HG02798 (cell line): ENCODE measurements around the gene OLR1.
"Not testable (repeated sequence)": the region's sequence is repeated elsewhere in the genome, so short reads cannot be mapped to it uniquely, and the experiment has no call there.

Experiments used
- ATAC-seq: cut with Tn5 transposase; IDR thresholded peaks from one replicate; pipeline ENCODE4 v1.9.1; 2021; ENCODE audit warnings: mild to moderate bottlenecking; ENCODE audit not compliant: unreplicated experiment, poor library complexity

OLR1 gene

DNA sequence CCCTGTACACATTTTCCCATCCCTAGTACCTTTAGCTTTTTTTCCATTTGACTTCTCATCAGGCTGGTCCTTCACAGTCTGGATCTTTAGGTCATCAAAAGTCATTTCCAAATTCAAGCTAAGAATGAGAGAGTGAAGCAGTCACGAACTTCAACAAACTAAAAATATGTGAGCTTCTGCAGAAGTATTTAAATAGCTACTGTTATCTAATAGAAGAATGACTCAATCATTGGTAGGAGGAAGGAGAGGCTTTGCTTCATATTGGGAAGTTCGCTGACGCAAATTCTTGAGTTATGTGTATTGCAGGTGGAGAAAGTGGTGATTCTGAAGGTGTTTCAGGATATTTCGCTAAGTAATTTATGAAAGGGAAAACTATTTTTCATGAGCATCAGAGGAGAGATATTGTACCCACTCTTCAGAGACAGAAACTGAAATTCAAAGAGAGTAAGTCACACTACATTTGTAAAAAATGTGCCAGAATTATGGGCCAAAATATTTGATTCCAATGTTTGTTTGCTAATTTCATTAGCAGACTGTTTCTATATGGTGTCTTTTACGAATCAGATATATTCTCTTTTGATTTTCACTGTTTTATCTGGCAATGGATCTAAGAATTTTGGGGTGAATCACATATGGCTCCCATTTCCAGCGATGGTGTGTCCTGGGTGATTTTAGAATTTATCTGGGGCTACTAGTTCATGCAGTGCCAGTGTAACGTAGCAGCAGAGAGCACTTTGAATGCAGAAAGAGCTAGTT is at the start of gene OLR1:
TSS of gene OLR1 (minus strand) at position 160 of the 756 bp plus-strand sequence. CDS start at position 105, 55 bp downstream.
- no peak for ATAC-seq

DNA sequence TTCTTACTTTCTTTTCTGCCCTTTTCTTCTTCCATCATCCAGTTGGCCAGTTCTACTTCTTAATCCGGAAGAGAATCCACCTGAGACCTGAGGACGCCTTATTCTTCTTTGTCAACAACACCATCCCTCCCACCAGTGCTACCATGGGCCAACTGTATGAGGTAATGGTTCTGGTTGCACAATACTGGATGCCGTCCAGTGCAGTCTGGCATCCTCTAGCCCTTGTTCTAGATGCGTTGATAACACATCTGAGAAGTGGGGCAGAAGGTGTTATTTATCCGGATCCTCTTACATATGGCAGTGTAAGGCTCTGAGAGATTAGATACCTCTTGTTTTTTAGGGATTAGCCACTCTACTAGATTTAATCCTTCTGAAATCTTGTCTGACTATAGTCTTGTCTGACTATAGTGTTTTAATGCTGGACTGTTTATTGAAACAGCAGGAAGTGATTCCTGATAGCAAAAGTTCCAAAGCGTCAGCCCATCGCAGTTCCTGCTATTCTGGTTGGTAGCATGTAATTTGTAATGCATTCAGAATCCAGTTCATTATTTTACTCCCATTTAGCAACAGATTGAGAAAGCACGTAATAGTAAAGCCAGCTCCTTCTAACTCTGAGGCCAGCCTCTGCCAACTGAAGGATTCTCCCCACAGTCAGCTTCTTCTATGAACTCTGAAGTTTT is 48.6 kb upstream of the OLR1 start:
- no peak for ATAC-seq

DNA sequence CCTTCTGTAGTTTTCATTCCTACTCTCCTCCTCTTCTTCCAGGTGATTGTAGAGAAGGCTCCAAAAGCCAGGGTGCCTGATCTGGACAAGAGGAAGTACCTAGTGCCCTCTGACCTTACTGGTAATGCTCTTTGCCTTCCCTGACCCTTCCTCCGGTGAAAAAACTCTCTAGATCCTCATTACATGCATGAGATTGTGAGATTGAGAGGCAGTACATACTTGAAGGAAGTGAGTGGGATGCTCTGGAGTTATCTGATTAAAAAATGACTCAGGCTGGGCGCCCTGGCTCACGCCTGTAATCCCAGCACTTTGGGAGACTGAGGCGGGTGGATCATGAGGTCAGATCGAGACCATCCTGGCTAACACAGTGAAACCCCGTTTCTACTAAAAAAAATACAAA is 46.1 kb upstream of the OLR1 start:
- ATAC-seq, result no peak

- not testable (repeated sequence) for ATAC-seq
These were observed 44.0 kb upstream of the OLR1 start for GRCh38 chr12:10215946-10216345.

DNA sequence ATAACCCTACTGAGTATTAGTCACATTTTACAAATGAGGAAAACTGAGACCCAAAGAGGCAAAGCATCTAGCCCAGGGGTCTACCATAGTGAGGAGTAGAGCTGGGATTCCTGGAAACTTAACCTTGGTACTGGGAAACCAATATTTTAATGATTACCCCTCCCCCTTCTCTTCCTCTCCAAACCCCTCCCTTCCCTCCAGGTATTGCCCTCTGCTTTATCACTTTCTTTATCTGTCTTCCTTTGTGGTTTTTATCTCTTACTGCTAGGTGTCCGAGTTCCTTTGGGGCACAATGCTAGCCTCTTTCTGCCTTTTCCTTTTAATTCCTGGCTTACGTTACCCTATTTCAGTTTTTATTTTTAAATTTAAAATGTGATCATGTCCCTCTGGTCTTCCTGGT is 43.5 kb upstream of the OLR1 start:
- no peak for ATAC-seq

- ATAC-seq, result no peak
These were observed 42.9 kb upstream of the OLR1 start for GRCh38 chr12:10214895-10215267.

DNA sequence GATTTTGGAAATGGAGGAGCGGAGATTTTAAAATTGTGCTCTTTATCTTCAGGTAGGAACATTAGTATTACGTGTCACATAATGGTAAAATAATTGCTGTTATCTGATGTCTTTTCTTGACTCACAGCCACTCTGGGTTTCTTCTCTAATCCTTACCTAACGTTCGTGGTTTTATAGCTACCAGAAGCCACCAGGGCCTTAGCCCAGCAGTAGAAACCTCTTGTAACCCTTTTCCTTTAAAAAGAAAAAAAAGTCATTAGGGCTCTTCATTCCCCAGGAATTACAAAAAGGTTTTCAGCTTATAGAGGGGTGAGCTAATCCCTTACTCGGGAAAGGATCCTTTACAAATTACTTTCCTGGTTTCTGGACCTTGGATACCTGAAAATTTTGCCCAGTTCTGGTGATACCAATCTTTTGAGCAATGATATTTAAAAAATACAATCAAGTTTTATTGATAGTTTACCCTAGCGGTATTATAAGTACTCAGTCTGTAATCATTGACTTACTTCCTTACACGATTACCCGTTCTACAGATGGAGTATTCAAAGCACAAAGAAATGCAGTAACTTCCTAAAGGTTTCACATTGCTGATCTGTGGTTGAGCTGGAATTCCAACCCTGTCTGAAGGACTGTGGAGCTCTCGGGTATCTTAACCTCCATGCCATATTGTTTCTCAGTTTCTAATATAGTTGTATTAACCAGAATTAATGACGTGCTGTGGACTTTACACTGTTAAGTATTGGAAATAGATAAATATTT is 42.4 kb upstream of the OLR1 start:
- ATAC-seq, result no peak

DNA sequence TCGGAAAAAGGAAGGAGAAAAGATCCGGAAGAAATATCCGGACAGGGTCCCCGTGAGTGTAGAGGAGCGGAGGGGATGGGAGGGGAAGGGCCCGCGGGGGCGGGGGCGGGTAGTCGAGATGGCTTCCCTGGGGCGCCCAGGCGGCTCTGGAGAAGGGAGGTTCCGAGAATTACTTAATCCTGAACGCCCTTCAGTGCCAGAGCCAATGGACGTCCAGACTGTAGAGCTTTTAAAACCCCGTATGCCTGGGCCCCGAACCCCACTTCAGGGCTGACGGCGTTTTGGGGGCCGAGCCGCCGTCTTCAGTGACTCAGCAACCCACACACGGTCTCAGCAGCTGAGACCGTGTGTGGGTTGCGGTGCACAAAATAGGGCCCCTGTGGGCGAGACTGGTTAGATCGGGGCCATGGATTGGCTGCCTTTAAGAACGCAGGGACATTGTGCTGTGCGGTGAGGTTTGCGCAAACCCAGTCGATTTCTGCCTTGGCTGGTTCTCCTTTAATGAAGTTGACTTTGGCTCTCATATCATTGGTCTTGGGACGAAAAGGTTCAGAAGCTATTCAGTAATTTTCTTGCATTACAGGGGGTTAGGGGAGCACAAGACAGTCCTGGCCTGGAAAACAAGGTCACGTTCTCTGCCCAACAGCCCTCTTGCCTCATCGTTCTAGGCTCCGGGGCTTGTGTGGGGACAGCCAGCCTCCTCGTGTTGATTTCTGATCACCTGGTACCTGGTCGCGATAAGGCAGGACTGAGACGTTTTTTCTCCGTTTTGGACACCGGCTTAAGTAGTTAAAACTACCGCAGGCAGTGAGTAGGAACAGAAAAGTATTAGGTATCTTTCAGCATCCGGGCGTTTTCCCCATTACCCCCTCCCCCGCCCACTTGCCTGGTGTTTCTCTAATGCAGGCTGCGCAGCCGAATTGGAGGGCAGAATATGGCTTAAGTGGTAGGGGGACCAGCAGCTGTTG is 41.5 kb upstream of the OLR1 start:
- peak; percentile 69 for ATAC-seq

DNA sequence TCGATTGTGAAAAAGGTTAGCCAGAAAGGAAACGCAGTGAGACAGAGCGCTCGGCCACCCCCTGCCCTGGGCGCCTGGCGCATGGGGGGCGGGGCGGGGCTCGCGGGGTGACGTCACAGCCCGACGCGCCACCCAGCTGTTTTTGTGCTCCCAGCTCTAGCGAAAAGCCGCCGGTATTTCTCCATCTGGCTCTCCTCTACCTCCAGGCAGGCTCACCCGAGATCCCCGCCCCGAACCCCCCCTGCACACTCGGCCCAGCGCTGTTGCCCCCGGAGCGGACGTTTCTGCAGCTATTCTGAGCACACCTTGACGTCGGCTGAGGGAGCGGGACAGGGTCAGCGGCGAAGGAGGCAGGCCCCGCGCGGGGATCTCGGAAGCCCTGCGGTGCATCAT is 40.8 kb upstream of the OLR1 start, which contains the start of gene GABARAPL1:
TSS of gene GABARAPL1 (plus strand) at position 139 of the 393 bp plus-strand sequence. CDS start at position 392, 253 bp downstream.
- ATAC-seq, result peak; percentile 75

DNA sequence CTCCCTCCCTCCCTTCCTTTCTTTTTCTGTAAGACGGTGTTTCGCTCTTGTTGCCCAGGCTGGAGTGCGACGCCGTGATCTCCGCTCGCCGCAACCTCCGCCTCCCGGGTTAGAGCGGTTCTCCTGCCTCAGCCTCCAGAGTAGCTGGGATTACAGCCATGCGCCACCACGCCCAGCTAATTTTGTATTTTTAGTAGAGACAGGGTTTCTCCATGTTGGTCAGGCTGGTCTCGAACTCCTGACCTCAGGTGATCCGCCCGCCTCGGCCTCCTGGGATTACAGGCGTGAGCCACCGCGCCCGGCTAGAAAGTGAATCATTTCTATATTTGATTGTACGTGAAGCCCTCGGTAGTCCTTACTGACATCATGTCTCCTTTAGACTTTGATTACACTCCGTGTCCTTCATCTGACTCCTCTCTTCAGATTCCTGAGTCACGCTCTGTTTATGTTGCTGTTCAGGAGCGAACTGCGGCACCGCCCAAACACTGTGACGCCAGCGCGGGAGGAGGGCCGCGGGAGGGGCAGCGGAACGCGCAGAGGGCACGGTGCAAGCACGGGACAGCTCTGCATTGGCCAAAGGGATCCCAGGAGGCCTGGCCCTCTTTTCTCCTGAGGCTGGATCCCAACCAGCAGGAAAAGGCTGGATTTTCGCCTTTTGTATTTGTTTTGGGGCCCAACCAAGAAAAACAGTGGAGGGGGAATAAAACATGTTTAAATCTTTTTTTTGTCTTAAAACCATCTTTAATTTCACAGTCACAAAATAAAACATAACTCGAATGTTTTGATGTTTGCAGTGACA is 40.2 kb upstream of the OLR1 start:
- peak; percentile 76 for ATAC-seq

- ATAC-seq, result no peak
These were observed 39.4 kb upstream of the OLR1 start for GRCh38 chr12:10211101-10211939.

DNA sequence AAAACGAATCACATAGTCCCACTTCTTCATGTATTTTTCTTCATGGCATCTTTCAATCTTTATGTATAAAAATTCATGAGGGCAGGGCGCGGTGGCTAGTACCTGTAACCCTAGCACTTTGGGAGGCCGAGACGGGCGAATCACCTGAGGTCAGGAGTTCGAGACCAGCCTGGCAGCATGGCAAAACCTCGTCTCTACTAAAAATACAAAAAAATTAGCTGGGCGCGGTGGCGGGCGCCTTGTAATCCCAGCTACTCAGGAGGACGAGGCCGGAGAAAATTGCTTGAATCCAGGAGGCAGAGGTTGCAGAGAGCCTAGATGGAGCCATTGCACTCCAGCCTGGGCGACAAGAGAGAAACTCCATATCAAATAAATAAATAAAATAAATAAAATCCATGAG is 38.3 kb upstream of the OLR1 start:
- ATAC-seq, result no peak

- ATAC-seq, result no peak
These were observed 35.2 kb upstream of the OLR1 start for GRCh38 chr12:10207136-10207535.

GRCh38 chr12:10205220-10205807 is 33.4 kb upstream of the OLR1 start:
- ATAC-seq, result no peak

DNA sequence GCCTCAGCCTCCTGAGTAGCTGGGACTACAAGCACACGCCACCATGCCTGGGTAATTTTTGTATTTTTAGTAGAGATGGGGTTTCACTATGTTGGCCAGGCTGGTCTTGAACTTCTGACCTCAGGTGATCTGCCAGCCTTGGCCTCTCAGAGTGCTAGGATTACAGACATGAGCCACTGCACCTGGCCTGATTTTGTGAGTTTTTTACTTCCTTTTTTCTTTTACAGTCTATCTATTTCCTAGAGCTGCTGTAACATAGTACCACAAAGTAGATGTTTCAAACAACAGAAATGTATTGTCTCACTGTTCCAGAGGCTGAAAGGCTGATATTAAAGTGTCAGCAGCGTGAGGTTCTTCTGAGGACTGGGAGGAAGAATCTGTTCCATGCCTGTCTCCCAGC is 32.6 kb upstream of the OLR1 start:
- not testable (repeated sequence) for ATAC-seq

GRCh38 chr12:10197879-10198278 is 25.9 kb upstream of the OLR1 start:
- no peak for ATAC-seq

DNA sequence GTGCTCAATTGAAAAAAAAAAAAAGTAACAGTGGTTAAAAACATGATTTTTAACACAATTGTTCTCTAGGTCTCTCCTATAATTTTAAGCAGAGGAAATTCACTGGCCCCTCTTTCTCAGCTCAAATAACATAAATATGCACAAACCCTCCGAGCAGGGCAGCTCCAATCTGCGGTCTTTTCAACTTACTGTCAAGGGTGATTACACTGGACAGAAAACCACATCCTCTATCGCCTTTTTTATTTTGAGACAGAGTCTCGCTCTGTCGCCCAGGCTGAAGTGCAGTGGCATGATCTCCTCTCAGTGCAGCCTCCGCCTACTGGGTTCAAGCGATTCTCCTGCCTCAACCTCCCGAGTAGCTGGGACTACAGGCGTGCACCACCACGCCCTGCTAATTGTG is 24.3 kb upstream of the OLR1 start:
- peak; percentile 51 for ATAC-seq

- no peak for ATAC-seq
These were observed 22.3 kb upstream of the OLR1 start for GRCh38 chr12:10194160-10194670.
